Common myeloid progenitor, CD34-positive (primary cell): Measurements from ENCODE around the gene KCNH2.

Source experiments
- CTCF ChIA-PET: fragments of 350-600 bp; sonication (Branson Sonifier 250); formaldehyde crosslinking; loops from one replicate; lab custom pipeline; 2021; ENCODE audit warnings: antibody characterized with exemption; lab: Charles Lee
- POLR2A ChIA-PET: fragments of 350-600 bp; sonication (Branson Sonifier 250); formaldehyde crosslinking; loops from one replicate; lab custom pipeline; 2021; ENCODE audit warnings: antibody characterized with exemption; lab: Charles Lee
- DNase-seq, 3 donors: peaks; one replicate each; pipeline versions ENCODE4 v3.0.0 to v3.0.0-alpha.2; 2013
- H3K27ac ChIP-seq, 2 experiments: 1 replicate in 1 of 2; 2 replicates in 1 of 2; pipeline ENCODE4 v1.7.0; 2013; ENCODE audit warnings: inconsistent platforms in 2 of 2, low read length in 2 of 2, mild to moderate bottlenecking in 2 of 2, low read depth in 1 of 2, moderate library complexity in 1 of 2; ENCODE audit not compliant: severe bottlenecking in 2 of 2, insufficient read depth in 1 of 2, poor library complexity in 1 of 2
- H3K27me3 ChIP-seq, 5 experiments: replicated peaks in 2 of 5; 1 replicate in 3 of 5; 2 replicates in 2 of 5; pipeline versions ENCODE4 v1.6.1 to v1.7.0; 2013; ENCODE audit warnings: low read length in 4 of 5, mild to moderate bottlenecking in 2 of 5, moderate library complexity in 2 of 5, inconsistent platforms in 1 of 5; ENCODE audit not compliant: insufficient read depth in 5 of 5, control insufficient read depth in 4 of 5
- H3K36me3 ChIP-seq, 4 experiments: 1 replicate in 2 of 4; 2 replicates in 2 of 4; pipeline versions ENCODE4 v1.6.1 to v1.7.0; 2013; ENCODE audit warnings: low read length in 3 of 4, control low read depth in 1 of 4, mild to moderate bottlenecking in 1 of 4; ENCODE audit not compliant: control insufficient read depth in 4 of 4, insufficient read depth in 4 of 4
- H3K4me1 ChIP-seq, 4 experiments: 1 replicate in 3 of 4; 2 replicates in 1 of 4; pipeline versions ENCODE4 v1.6.1 to v1.7.1; 2013; ENCODE audit warnings: low read length in 3 of 4, mild to moderate bottlenecking in 3 of 4, control low read depth in 1 of 4, inconsistent platforms in 1 of 4, moderate library complexity in 1 of 4; ENCODE audit not compliant: control insufficient read depth in 4 of 4, insufficient read depth in 4 of 4; ENCODE audit errors: control extremely low read depth in 1 of 4
- H3K4me3 ChIP-seq, 7 experiments: 1 replicate in 4 of 7; 2 replicates in 3 of 7; pipeline versions ENCODE4 v1.5.1 to v1.7.0; 2013; ENCODE audit warnings: mild to moderate bottlenecking in 7 of 7, low read length in 6 of 7, moderate library complexity in 6 of 7, inconsistent platforms in 2 of 7, low read depth in 2 of 7, control low read depth in 1 of 7; ENCODE audit not compliant: insufficient read depth in 4 of 7, control insufficient read depth in 1 of 7; ENCODE audit errors: extremely low read depth in 1 of 7
- H3K9me3 ChIP-seq, 5 experiments: 1 replicate in 4 of 5; 2 replicates in 1 of 5; pipeline versions ENCODE4 v1.6.1 to v1.7.1; 2013; ENCODE audit warnings: low read length in 4 of 5, mild to moderate bottlenecking in 2 of 5, inconsistent platforms in 1 of 5, low read depth in 1 of 5, moderate library complexity in 1 of 5; ENCODE audit not compliant: control insufficient read depth in 4 of 5, insufficient read depth in 2 of 5; ENCODE audit errors: control extremely low read depth in 1 of 5
- WGBS: methylation state at CpG from one replicate; pipeline ENCODE4 v1.1.5; 2013; ENCODE audit not compliant: insufficient coverage; 5-methylcytosine and 5-hydroxymethylcytosine counted together

KCNH2 gene

GRCh38 chr7:150936018-150936417 is 42.1 kb downstream of the KCNH2 start:
- ChIA-PET POLR2A (no interaction called here), CTCF (interaction anchor here (1.9 kb wide), 1 partner anchor 24 kb away, joined by 5 read pairs; no protein-coding TSS in a partner anchor)
- Histone ChIP-seq H3K9me3 (no peaks in the 10 kb centered on the region), H3K4me3 (no peak overlapping the region), H3K4me1 (peaks cover 0 to 33% (median 27%) of the 10 kb centered on the region in 4 experiments), H3K36me3 (no peaks in the 10 kb centered on the region), H3K27me3 (peaks cover 0 to 2% (median 0%) of the 10 kb centered on the region in 5 experiments), H3K27ac (no peak overlapping the region)
- DNase-seq = no peak
- 98% methylated on average over 9 of the region's 9 CpGs for WGBS

- H3K4me1 ChIP-seq = peaks cover 0 to 37% (median 29%) of the 10 kb centered on the region in 4 experiments
- no peak for DNase-seq
- ChIA-PET CTCF (interaction anchor here (0.6 to 1.9 kb wide), 7 partner anchors 13 to 1235 kb away, joined by 3 to 5 read pairs (median 3); no protein-coding TSS in a partner anchor), POLR2A (interaction anchor here (0.6 kb wide), 1 partner anchor 33 kb away, joined by 3 read pairs; no protein-coding TSS in a partner anchor)
- peaks cover 0 to 2% (median 0%) of the 10 kb centered on the region in 5 experiments for H3K27me3 ChIP-seq
- H3K4me3 ChIP-seq = no peak overlapping the region
- H3K27ac ChIP-seq = no peak overlapping the region
- H3K36me3 ChIP-seq = no peaks in the 10 kb centered on the region
- WGBS = 93% methylated on average over 4 of the region's 4 CpGs
- H3K9me3 ChIP-seq = no peaks in the 10 kb centered on the region
Observed at GRCh38 chr7:150935149-150935548, 43.0 kb downstream of the KCNH2 start.

GRCh38 chr7:150934045-150934766 is 43.9 kb downstream of the KCNH2 start:
- Histone ChIP-seq H3K27me3 (peaks cover 0 to 2% (median 0%) of the 10 kb centered on the region in 5 experiments), H3K27ac (no peak overlapping the region), H3K4me1 (peaks cover 0 to 31% (median 27%) of the 10 kb centered on the region in 4 experiments), H3K36me3 (no peaks in the 10 kb centered on the region), H3K9me3 (no peaks in the 10 kb centered on the region), H3K4me3 (no peak overlapping the region)
- CTCF ChIA-PET = interaction anchor here (0.9 to 1.9 kb wide), 4 partner anchors 12 to 56 kb away, joined by 3 to 5 read pairs (median 3); no protein-coding TSS in a partner anchor
- POLR2A ChIA-PET = no interaction called here
- no peak for DNase-seq
- 83% methylated on average over 4 of the region's 6 CpGs for WGBS

GRCh38 chr7:150931199-150931869 is 46.8 kb downstream of the KCNH2 start:
- peak; percentile 66 to 88 (median 88) for DNase-seq
- Histone ChIP-seq H3K36me3 (no peaks in the 10 kb centered on the region), H3K9me3 (no peaks in the 10 kb centered on the region), H3K4me3 (no peak overlapping the region), H3K27ac (no peak overlapping the region), H3K27me3 (peaks cover 0 to 2% (median 0%) of the 10 kb centered on the region in 5 experiments), H3K4me1 (peaks cover 0 to 10% (median 8%) of the 10 kb centered on the region in 4 experiments)
- WGBS = 30% methylated on average over 7 of the region's 7 CpGs
- ChIA-PET CTCF (interaction anchor here (0.8 to 4.9 kb wide), 15 partner anchors 9 to 86 kb away, joined by 3 to 20 read pairs (median 4); no protein-coding TSS in a partner anchor), POLR2A (interaction anchor here (0.5 to 1.1 kb wide), 3 partner anchors 21 to 1091 kb away, joined by 3 to 4 read pairs (median 3); no protein-coding TSS in a partner anchor)

GRCh38 chr7:150928541-150928940 is 49.6 kb downstream of the KCNH2 start:
- H3K27me3 ChIP-seq = peaks cover 0 to 2% (median 0%) of the 10 kb centered on the region in 5 experiments
- no peak overlapping the region for H3K27ac ChIP-seq
- DNase-seq = no peak
- no peaks in the 10 kb centered on the region for H3K36me3 ChIP-seq
- CTCF ChIA-PET = interaction anchor here (4.1 to 4.9 kb wide), 2 partner anchors 9 to 30 kb away, joined by 16 to 20 read pairs; no protein-coding TSS in a partner anchor
- H3K4me1 ChIP-seq = peaks cover 0 to 22% (median 18%) of the 10 kb centered on the region in 4 experiments
- WGBS = no CpG with 5 or more reads among the region's 3 CpGs
- no peaks in the 10 kb centered on the region for H3K9me3 ChIP-seq
- H3K4me3 ChIP-seq = no peak overlapping the region
- POLR2A ChIA-PET = interaction anchor here (0.6 kb wide), 1 partner anchor 1119 kb away, joined by 3 read pairs; no protein-coding TSS in a partner anchor

GRCh38 chr7:150927956-150928344 is 50.2 kb downstream of the KCNH2 start:
- WGBS = no CpG with 5 or more reads among the region's 4 CpGs
- H3K36me3 ChIP-seq = no peaks in the 10 kb centered on the region
- ChIA-PET CTCF (interaction anchor here (4.9 kb wide), 1 partner anchor 8 kb away, joined by 20 read pairs; no protein-coding TSS in a partner anchor), POLR2A (interaction anchor here (0.6 kb wide), 1 partner anchor 1118 kb away, joined by 3 read pairs; no protein-coding TSS in a partner anchor)
- H3K27ac ChIP-seq = no peak overlapping the region
- H3K27me3 ChIP-seq = no peaks in the 10 kb centered on the region
- peak in 2 of 3 donors; percentile 39 to 49 for DNase-seq
- no peaks in the 10 kb centered on the region for H3K9me3 ChIP-seq
- no peak overlapping the region for H3K4me3 ChIP-seq
- H3K4me1 ChIP-seq = peaks cover 0 to 28% (median 21%) of the 10 kb centered on the region in 4 experiments
